ENCODE measurements around the gene NKD1. TPM values are rescaled to one million over a fixed set of nuclear protein-coding genes. Genes with fewer than 3 reads are reported as not detected.

NKD1 gene
- total RNA-seq, 1 donor from 2014 or later = 1.7 TPM

- no peaks in the 10 kb centered on the region for H3K9me3 ChIP-seq
- no peak overlapping the region for H3K4me3 ChIP-seq
- no peak for TF ChIP-seq POLR2AphosphoS5 (IDR thresholded peaks at IDR 0.05; ENCODE audit: insufficient read depth in 1 of 2, low read depth in 1 of 2)
- no peak for TF ChIP-seq POLR2A (IDR thresholded peaks at IDR 0.05)
- TF ChIP-seq CTCF (IDR thresholded peaks at IDR 0.05) = no peak
- no peaks in the 10 kb centered on the region for H3K36me3 ChIP-seq
- no peak for DNase-seq (ENCODE audit: extremely low spot score in 2 of 2)
- H3K27me3 ChIP-seq = no peaks in the 10 kb centered on the region
- H3K27ac ChIP-seq = peak overlapping the region; percentile 78
- intact Hi-C loops (cut with DNase I) = no loop called here
- peaks cover 46% of the 10 kb centered on the region for H3K4me1 ChIP-seq
Measured at GRCh38 chr16:50696126-50696525, 147.9 kb downstream of the NKD1 start.

- intact Hi-C loops (cut with DNase I) = no loop called here
- H3K9me3 ChIP-seq = no peaks in the 10 kb centered on the region
- peak overlapping the region in 1 of 2 donors; percentile 38 for H3K4me3 ChIP-seq
- H3K27ac ChIP-seq = peak overlapping the region; percentile 78
- DNase-seq (ENCODE audit: extremely low spot score in 2 of 2) = no peak
- H3K36me3 ChIP-seq = no peaks in the 10 kb centered on the region
- H3K27me3 ChIP-seq = no peaks in the 10 kb centered on the region
- TF ChIP-seq POLR2A (IDR thresholded peaks at IDR 0.05) (no peak), POLR2AphosphoS5 (IDR thresholded peaks at IDR 0.05; ENCODE audit: insufficient read depth in 1 of 2, low read depth in 1 of 2) (peak; percentile 55 to 81)
- H3K4me1 ChIP-seq = peaks cover 46% of the 10 kb centered on the region
Measured at GRCh38 chr16:50696575-50697420, 148.6 kb downstream of the NKD1 start.

- H3K9me3 ChIP-seq = no peaks in the 10 kb centered on the region
- no peaks in the 10 kb centered on the region for H3K27me3 ChIP-seq
- peak overlapping the region; percentile 78 for H3K27ac ChIP-seq
- TF ChIP-seq CTCF (IDR thresholded peaks at IDR 0.05) = no peak
- TF ChIP-seq POLR2AphosphoS5 (IDR thresholded peaks at IDR 0.05; ENCODE audit: insufficient read depth in 1 of 2, low read depth in 1 of 2) = no peak
- no peak for TF ChIP-seq POLR2A (IDR thresholded peaks at IDR 0.05)
- intact Hi-C loops (cut with DNase I) = no loop called here
- peak overlapping the region; percentile 38 to 47 for H3K4me3 ChIP-seq
- H3K36me3 ChIP-seq = no peaks in the 10 kb centered on the region
- peaks cover 46% of the 10 kb centered on the region for H3K4me1 ChIP-seq
- DNase-seq (ENCODE audit: extremely low spot score in 2 of 2) = no peak
Measured at GRCh38 chr16:50697421-50697715, 149.2 kb downstream of the NKD1 start.

- Histone ChIP-seq H3K4me1 (peaks cover 46% of the 10 kb centered on the region), H3K27ac (peak overlapping the region; percentile 78), H3K36me3 (no peaks in the 10 kb centered on the region), H3K4me3 (peak overlapping the region; percentile 38 to 47), H3K27me3 (no peaks in the 10 kb centered on the region), H3K9me3 (no peaks in the 10 kb centered on the region)
- intact Hi-C loops (cut with DNase I) = no loop called here
- TF ChIP-seq POLR2A (IDR thresholded peaks at IDR 0.05) (no peak), CTCF (IDR thresholded peaks at IDR 0.05) (no peak), POLR2AphosphoS5 (IDR thresholded peaks at IDR 0.05; ENCODE audit: insufficient read depth in 1 of 2, low read depth in 1 of 2) (peak in 1 of 2 donors; percentile 8)
- no peak for DNase-seq (ENCODE audit: extremely low spot score in 2 of 2)
Measured at GRCh38 chr16:50697881-50698767, 149.9 kb downstream of the NKD1 start.

Other genes with a start within 250 kb of the NKD1 start
- gene BRD7, start 179.4 kb upstream of the NKD1 start, total RNA-seq = 49.6 TPM
- 2.2 TPM for gene SNX20, start 132.9 kb downstream of the NKD1 start, total RNA-seq
- gene NOD2, start 145.2 kb downstream of the NKD1 start, total RNA-seq = 43.5 TPM
- 33.9 TPM for gene CYLD, start 193.7 kb downstream of the NKD1 start, total RNA-seq

All from vagina (tissue), 2 donors.